Measurements from ENCODE around the gene GNG12.

Gene GNG12

DNA sequence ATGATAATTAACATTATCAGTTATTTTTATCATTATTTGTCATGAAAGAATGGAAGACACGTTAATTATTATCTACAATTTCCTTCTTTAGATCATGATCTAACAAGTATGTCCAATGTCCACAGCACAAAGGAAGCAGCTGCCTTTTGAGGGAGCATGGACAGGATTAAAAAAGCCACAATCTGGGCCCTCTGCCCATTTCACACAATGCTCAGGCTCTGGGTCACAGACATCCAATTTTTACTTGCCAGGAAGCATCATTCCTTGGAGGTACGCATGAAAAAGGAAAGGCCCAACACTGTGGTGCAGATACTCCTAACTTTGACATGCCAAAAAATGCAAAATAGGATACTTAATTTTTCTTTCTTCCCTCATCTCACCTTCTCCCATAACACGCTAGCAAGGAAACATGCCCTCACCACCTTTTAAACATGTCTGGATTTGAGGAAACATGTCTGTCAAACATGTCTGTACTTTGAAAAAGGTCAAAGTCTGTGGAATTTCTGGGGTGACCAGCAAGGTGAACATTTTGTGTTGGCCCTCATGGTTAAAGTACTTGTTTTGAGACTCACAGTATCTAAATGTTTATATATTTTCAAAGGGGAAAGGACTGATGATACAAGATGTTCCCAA, 108.2 kb downstream of the GNG12 start:
- no peak for TF ChIP-seq CTCF (IDR thresholded peaks at IDR 0.05; ENCODE audit: borderline replicate concordance, control extremely low read depth, extremely low read depth, insufficient read depth, missing control alignments)
- DNase-seq (ENCODE audit: low spot score): no peak
- in situ Hi-C loops (cut with MboI; ENCODE audit: low sequenced_read_pairs, unreplicated experiment): no loop called here

DNA sequence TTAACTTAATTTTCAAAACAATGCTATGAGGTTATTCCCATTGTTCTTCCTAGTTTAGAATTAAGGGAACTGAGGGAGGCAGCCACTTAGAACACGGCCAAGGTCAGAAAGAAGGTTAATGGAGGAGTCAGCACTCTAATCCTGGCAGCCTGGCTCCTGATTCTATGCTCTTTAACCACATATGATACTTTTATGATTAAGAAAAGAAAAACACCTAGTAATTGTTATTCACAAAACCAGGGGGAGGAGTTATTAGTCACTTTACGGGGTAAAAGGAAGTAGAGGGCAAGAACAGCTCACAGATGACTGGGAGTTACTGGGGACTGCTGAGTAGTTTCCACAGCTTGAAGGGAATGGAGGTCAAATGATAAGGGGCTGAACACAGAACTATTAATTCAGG, 109.6 kb downstream of the GNG12 start:
- TF ChIP-seq CTCF (IDR thresholded peaks at IDR 0.05; ENCODE audit: borderline replicate concordance, control extremely low read depth, extremely low read depth, insufficient read depth, missing control alignments): no peak
- no peak for DNase-seq (ENCODE audit: low spot score)
- in situ Hi-C loops (cut with MboI; ENCODE audit: low sequenced_read_pairs, unreplicated experiment): no loop called here

- TF ChIP-seq CTCF (IDR thresholded peaks at IDR 0.05; ENCODE audit: borderline replicate concordance, control extremely low read depth, extremely low read depth, insufficient read depth, missing control alignments): no peak
- no peak for DNase-seq (ENCODE audit: low spot score)
- in situ Hi-C loops (cut with MboI; ENCODE audit: low sequenced_read_pairs, unreplicated experiment): no loop called here
Measured at GRCh38 chr1:67723126-67723525, 110.1 kb downstream of the GNG12 start.

DNA sequence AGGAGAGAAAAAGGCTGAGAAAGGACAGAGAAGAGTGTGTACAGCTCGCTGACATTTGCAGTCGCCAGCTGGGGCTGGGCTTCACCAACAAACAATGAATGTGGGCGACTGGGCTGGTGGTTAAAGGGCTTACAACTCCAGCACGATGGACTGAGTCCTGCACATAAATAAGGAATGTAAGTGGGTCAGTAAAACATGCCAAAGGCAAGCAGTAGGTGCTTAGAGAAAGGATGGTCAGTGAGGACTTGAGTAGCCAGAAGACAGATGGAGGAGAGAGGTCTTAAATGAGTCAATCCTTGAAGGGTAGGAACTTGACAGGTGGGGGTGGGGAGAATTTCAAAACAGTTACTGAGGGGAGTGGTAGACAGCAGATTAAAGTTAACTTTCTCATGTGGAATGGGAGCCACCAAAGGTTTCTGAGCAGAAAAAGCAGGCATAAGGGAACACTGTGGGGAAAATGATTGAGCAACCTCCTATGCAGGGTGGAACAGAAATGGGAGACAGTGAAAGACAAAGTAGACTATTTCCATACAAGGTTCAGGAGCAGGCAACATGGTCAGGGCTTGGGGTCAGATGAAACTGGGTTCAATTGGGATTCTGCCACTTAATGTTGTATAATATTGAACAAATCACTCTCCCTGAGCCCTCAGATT, 110.8 kb downstream of the GNG12 start:
- no peak for DNase-seq (ENCODE audit: low spot score)
- TF ChIP-seq CTCF (IDR thresholded peaks at IDR 0.05; ENCODE audit: borderline replicate concordance, control extremely low read depth, extremely low read depth, insufficient read depth, missing control alignments): no peak
- in situ Hi-C loops (cut with MboI; ENCODE audit: low sequenced_read_pairs, unreplicated experiment): no loop called here

- no peak for DNase-seq (ENCODE audit: low spot score)
- in situ Hi-C loops (cut with MboI; ENCODE audit: low sequenced_read_pairs, unreplicated experiment): no loop called here
- no peak for TF ChIP-seq CTCF (IDR thresholded peaks at IDR 0.05; ENCODE audit: borderline replicate concordance, control extremely low read depth, extremely low read depth, insufficient read depth, missing control alignments)
Measured at GRCh38 chr1:67721650-67722291, 111.5 kb downstream of the GNG12 start.

DNA sequence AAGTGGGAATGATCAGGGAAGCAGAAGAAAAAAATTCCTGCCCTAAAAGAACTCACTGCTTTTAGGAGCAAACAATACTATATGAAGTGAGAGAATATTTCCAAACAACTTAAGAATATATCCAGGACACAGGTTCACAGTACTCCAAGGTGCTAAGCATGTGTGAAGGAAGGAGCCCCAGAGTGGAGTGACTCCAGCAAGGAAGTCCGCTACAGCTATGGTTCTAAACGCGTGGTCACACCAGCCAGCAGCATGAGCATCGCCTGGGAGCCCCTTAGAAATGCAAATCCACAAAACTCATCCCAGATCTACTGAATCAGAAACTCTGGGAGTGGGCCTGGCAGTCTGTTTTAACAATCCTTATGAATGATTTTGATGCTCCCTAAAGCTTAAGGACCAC, 112.2 kb downstream of the GNG12 start:
- TF ChIP-seq CTCF (IDR thresholded peaks at IDR 0.05; ENCODE audit: borderline replicate concordance, control extremely low read depth, extremely low read depth, insufficient read depth, missing control alignments): no peak
- in situ Hi-C loops (cut with MboI; ENCODE audit: low sequenced_read_pairs, unreplicated experiment): no loop called here
- DNase-seq (ENCODE audit: low spot score): no peak
